Effector memory CD4-positive, alpha-beta T cell (primary cell): ENCODE data around the gene G0S2.
"Not testable (repeated sequence)": the region's sequence is repeated elsewhere in the genome, so short reads cannot be mapped to it uniquely, and the experiment has no call there.

Source experiments
- DNase-seq, 3 donors: peaks; one replicate each; pipeline ENCODE4 v3.0.0-alpha.2; 2020
- H3K27ac ChIP-seq: 2 replicates; pipeline ENCODE4 v1.7.0; 2013; ENCODE audit warnings: mild to moderate bottlenecking, low read length, moderate library complexity; ENCODE audit not compliant: insufficient read depth, poor library complexity, severe bottlenecking
- H3K27me3 ChIP-seq: replicated peaks from 2 replicates; pipeline ENCODE4 v1.7.0; 2013; ENCODE audit warnings: mild to moderate bottlenecking, low read length; ENCODE audit not compliant: insufficient read depth, control insufficient read depth, poor library complexity, severe bottlenecking
- H3K36me3 ChIP-seq: 2 replicates; pipeline ENCODE4 v1.7.0; 2013; ENCODE audit warnings: mild to moderate bottlenecking, low read length, moderate library complexity; ENCODE audit not compliant: control insufficient read depth, insufficient read depth
- H3K4me1 ChIP-seq: 2 replicates; pipeline ENCODE4 v1.7.0; 2013; ENCODE audit warnings: low read length, mild to moderate bottlenecking; ENCODE audit not compliant: control insufficient read depth, insufficient read depth, poor library complexity, severe bottlenecking
- H3K4me3 ChIP-seq: 2 replicates; pipeline ENCODE4 v1.7.0; 2013; ENCODE audit warnings: low read length, low read depth, mild to moderate bottlenecking; ENCODE audit not compliant: insufficient read depth, poor library complexity, severe bottlenecking
- H3K9me3 ChIP-seq: 2 replicates; pipeline ENCODE4 v1.7.0; 2013; ENCODE audit warnings: mild to moderate bottlenecking, low read length, moderate library complexity; ENCODE audit not compliant: control insufficient read depth

The G0S2 gene

GRCh38 chr1:209697126-209697525, 21.9 kb downstream of the G0S2 start:
- Histone ChIP-seq H3K36me3 (no peaks in the 10 kb centered on the region), H3K9me3 (no peaks in the 10 kb centered on the region), H3K27me3 (no peaks in the 10 kb centered on the region), H3K27ac (no peak overlapping the region), H3K4me3 (no peak overlapping the region), H3K4me1 (no peaks in the 10 kb centered on the region)
- no peak for DNase-seq

- not testable (repeated sequence) for H3K27ac ChIP-seq, H3K4me1 ChIP-seq, H3K27me3 ChIP-seq, H3K9me3 ChIP-seq, H3K4me3 ChIP-seq, DNase-seq, H3K36me3 ChIP-seq
These were observed 25.5 kb downstream of the G0S2 start for GRCh38 chr1:209700686-209701085.

- Histone ChIP-seq H3K27ac (no peak overlapping the region), H3K9me3 (no peaks in the 10 kb centered on the region), H3K4me1 (no peaks in the 10 kb centered on the region), H3K27me3 (no peaks in the 10 kb centered on the region), H3K4me3 (no peak overlapping the region), H3K36me3 (no peaks in the 10 kb centered on the region)
- DNase-seq, result no peak
These were observed 27.6 kb downstream of the G0S2 start for GRCh38 chr1:209702832-209703231.

- no peaks in the 10 kb centered on the region for H3K4me1 ChIP-seq
- no peaks in the 10 kb centered on the region for H3K9me3 ChIP-seq
- no peak overlapping the region for H3K4me3 ChIP-seq
- no peaks in the 10 kb centered on the region for H3K27me3 ChIP-seq
- no peak for DNase-seq
- no peaks in the 10 kb centered on the region for H3K36me3 ChIP-seq
- H3K27ac ChIP-seq, result no peak overlapping the region
These were observed 28.8 kb downstream of the G0S2 start for GRCh38 chr1:209703834-209704504.

- H3K27me3 ChIP-seq, result no peaks in the 10 kb centered on the region
- no peaks in the 10 kb centered on the region for H3K9me3 ChIP-seq
- DNase-seq, result no peak
- no peaks in the 10 kb centered on the region for H3K4me1 ChIP-seq
- H3K36me3 ChIP-seq, result no peaks in the 10 kb centered on the region
- H3K4me3 ChIP-seq, result no peak within 1 kb of the TSS
- H3K27ac ChIP-seq, result no peak within 1 kb of the TSS
These were observed 29.4 kb downstream of the G0S2 start, which contains the start of gene HSD11B1 for GRCh38 chr1:209704584-209704983. TSS of gene HSD11B1 (plus strand) at chr1:209704846. CDS start at chr1:209704943, 97 bp downstream.

DNA sequence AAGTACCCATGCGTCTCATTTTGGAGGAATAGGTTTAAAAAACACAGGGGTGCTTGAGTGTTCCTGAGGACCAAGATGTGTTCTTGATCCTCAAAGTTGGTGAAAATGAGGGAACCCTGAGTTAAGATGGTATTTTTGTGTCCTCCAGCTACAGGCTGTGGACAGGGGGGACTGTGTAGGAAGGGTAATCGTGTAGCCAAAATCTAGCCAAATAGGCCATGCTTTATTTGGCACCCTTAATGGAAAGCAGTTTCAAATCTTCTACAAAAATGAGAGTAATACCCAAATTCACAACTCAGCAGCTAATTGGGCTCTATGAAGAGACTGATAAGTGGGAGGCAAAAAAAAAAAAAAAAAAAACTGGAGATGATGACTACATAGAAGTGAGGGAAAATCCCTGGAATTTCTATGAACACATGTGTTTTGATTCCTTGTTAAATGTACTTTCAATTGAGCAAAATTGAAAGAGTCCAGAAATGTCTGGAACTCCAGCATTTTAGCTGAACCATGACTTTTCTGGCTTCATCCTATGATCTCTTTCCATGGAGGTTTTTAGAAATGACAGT, 29.9 kb downstream of the G0S2 start:
- Histone ChIP-seq H3K4me1 (no peaks in the 10 kb centered on the region), H3K4me3 (no peak overlapping the region), H3K27me3 (no peaks in the 10 kb centered on the region), H3K9me3 (no peaks in the 10 kb centered on the region), H3K27ac (no peak overlapping the region), H3K36me3 (no peaks in the 10 kb centered on the region)
- no peak for DNase-seq

DNA sequence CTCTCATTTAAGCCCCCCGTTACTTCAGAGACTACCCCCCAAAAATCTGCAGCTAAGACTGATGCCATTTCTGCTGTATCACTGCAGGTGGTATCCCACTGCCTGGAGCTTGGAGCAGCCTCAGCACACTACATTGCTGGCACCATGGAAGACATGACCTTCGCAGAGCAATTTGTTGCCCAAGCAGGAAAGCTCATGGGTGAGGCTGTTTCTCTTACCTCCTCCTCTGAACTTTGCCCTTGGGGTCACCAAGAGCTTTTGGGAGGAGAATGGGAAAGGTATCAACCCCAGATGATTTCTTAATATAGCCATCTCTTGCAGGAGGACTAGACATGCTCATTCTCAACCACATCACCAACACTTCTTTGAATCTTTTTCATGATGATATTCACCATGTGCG, 31.4 kb downstream of the G0S2 start:
- Histone ChIP-seq H3K9me3 (no peaks in the 10 kb centered on the region), H3K4me3 (no peak overlapping the region), H3K27ac (no peak overlapping the region), H3K27me3 (no peaks in the 10 kb centered on the region), H3K36me3 (no peaks in the 10 kb centered on the region), H3K4me1 (no peaks in the 10 kb centered on the region)
- no peak for DNase-seq

GRCh38 chr1:209707308-209707707, 32.1 kb downstream of the G0S2 start:
- Histone ChIP-seq H3K4me3 (no peak overlapping the region), H3K9me3 (no peaks in the 10 kb centered on the region), H3K4me1 (no peaks in the 10 kb centered on the region), H3K36me3 (no peaks in the 10 kb centered on the region), H3K27me3 (no peaks in the 10 kb centered on the region), H3K27ac (no peak overlapping the region)
- DNase-seq, result no peak

DNA sequence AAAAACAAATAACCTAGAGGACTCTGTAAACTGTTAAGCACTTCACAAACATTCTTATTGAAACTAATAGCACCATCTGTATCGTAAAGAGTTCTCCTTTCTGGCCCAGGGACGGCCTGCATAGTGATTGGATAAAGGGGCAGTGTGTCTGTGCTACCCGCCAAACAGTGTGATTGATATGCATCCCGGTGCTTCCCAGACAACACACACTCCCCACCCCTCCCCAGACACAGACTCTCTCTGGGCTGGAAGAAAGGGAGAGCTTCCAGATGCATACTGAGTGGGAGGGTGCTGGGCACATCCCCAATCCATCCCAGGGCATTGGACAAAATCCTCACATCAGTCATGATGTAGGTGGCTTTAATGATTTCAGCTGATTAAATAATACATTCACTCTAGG, 33.1 kb downstream of the G0S2 start:
- Histone ChIP-seq H3K36me3 (no peaks in the 10 kb centered on the region), H3K4me3 (no peak overlapping the region), H3K27me3 (no peaks in the 10 kb centered on the region), H3K4me1 (no peaks in the 10 kb centered on the region), H3K27ac (no peak overlapping the region), H3K9me3 (no peaks in the 10 kb centered on the region)
- DNase-seq, result no peak

- no peak overlapping the region for H3K4me3 ChIP-seq
- DNase-seq, result no peak
These were observed 34.9 kb downstream of the G0S2 start for GRCh38 chr1:209710093-209710492.

More at GRCh38 chr1:209710093-209710492, 34.9 kb downstream of the G0S2 start:
- Histone ChIP-seq H3K4me1 (no peaks in the 10 kb centered on the region), H3K27me3 (no peaks in the 10 kb centered on the region), H3K9me3 (no peaks in the 10 kb centered on the region), H3K27ac (no peak overlapping the region), H3K36me3 (no peaks in the 10 kb centered on the region)
